H1 (cell line): ENCODE measurements around the gene RHBDL2. TPM values are rescaled to one million over a fixed set of nuclear protein-coding genes. Genes with fewer than 3 reads are reported as not detected.

Experiments
- CTCF ChIA-PET: fragments of 300-600 bp; sonication (Branson Sonifier 250); formaldehyde crosslinking; loops from one replicate; lab custom pipeline; 2021; ENCODE audit not compliant: partially characterized antibody; lab: Charles Lee
- POLR2A ChIA-PET: fragments of 300-600 bp; sonication (Branson Sonifier 250); formaldehyde crosslinking; loops from one replicate; lab custom pipeline; 2021; ENCODE audit warnings: inconsistent platforms; ENCODE audit not compliant: partially characterized antibody; lab: Charles Lee
- DNase-seq, 2 experiments: peaks; one replicate each; pipeline versions ENCODE4 v3.0.0 to v3.0.0-alpha.2; 2010 to 2022; ENCODE audit warnings: low spot score in 2 of 2, low read depth in 1 of 2, mixed read lengths in 1 of 2
- FAIRE-seq: peaks from 2 replicates; lab custom pipeline; 2011; peaks lifted over from hg19 to GRCh38; lab: Jason Lieb, UNC
- H2AFZ ChIP-seq: 2 replicates; pipeline ENCODE4 v1.8.1; 2012; ENCODE audit warnings: low read length, inconsistent platforms
- H2AK5ac ChIP-seq: 2 replicates; pipeline ENCODE4 v1.6.1; 2013; ENCODE audit warnings: low read depth, low read length
- H2BK120ac ChIP-seq: replicated peaks from 2 replicates; pipeline ENCODE3; 2013; ENCODE audit warnings: low read depth, low read length, inconsistent platforms
- H2BK12ac ChIP-seq: 2 replicates; pipeline ENCODE4 v1.6.1; 2013; ENCODE audit warnings: low read depth, low read length
- H2BK15ac ChIP-seq: 2 replicates; pipeline ENCODE4 v1.6.1; 2013; ENCODE audit warnings: low read length
- H2BK20ac ChIP-seq: 2 replicates; pipeline ENCODE4 v1.6.1; 2013; ENCODE audit warnings: low read length
- H2BK5ac ChIP-seq: 2 replicates; pipeline ENCODE4 v1.6.1; 2013; ENCODE audit warnings: low read depth, low read length
- H3K14ac ChIP-seq: 2 replicates; pipeline ENCODE4 v1.6.1; 2013; ENCODE audit warnings: inconsistent platforms; ENCODE audit not compliant: insufficient read length
- H3K18ac ChIP-seq: 2 replicates; pipeline ENCODE4 v1.6.1; 2013; ENCODE audit warnings: low read length; ENCODE audit errors: extremely low read depth
- H3K23ac ChIP-seq: 2 replicates; pipeline ENCODE4 v1.6.1; 2013; ENCODE audit warnings: inconsistent platforms; ENCODE audit not compliant: insufficient read length
- H3K23me2 ChIP-seq: 2 replicates; pipeline ENCODE4 v1.6.1; 2013; ENCODE audit warnings: low read depth, low read length
- H3K27ac ChIP-seq: 2 replicates; pipeline ENCODE4 v1.6.1; 2011; ENCODE audit warnings: low read depth, low read length, inconsistent platforms
- H3K27me3 ChIP-seq, 4 experiments: replicated peaks in 1 of 4; 1 replicate in 1 of 4; 2 replicates in 3 of 4; pipeline versions ENCODE4 v1.6.1 to v1.8.1; 2011 to 2013; ENCODE audit warnings: low read length in 3 of 4, mild to moderate bottlenecking in 3 of 4, inconsistent platforms in 2 of 4, mixed read lengths in 2 of 4, moderate library complexity in 1 of 4; ENCODE audit not compliant: control insufficient read depth in 3 of 4, insufficient read depth in 3 of 4; ENCODE audit errors: extremely low read depth in 1 of 4
- H3K36me3 ChIP-seq, 4 experiments: 2 replicates each; pipeline versions ENCODE4 v1.6.1 to v1.8.1; 2011 to 2013; ENCODE audit warnings: mild to moderate bottlenecking in 4 of 4, low read length in 3 of 4, moderate library complexity in 2 of 4, control low read depth in 1 of 4, inconsistent platforms in 1 of 4; ENCODE audit not compliant: insufficient read depth in 4 of 4, control insufficient read depth in 2 of 4
- H3K4ac ChIP-seq: replicated peaks from 2 replicates; pipeline ENCODE3; 2013; ENCODE audit warnings: low read length, low read depth, mixed read lengths, inconsistent platforms; ENCODE audit not compliant: insufficient read length
- H3K4me1 ChIP-seq, 4 experiments: replicated peaks in 1 of 4; 1 replicate in 1 of 4; 2 replicates in 3 of 4; pipeline versions ENCODE4 v1.6.1 to v1.8.1; 2011 to 2013; ENCODE audit warnings: low read length in 3 of 4, inconsistent platforms in 2 of 4, mixed read lengths in 1 of 4; ENCODE audit not compliant: insufficient read depth in 4 of 4, control insufficient read depth in 3 of 4
- H3K4me2 ChIP-seq, 2 experiments: 2 replicates each; pipeline versions ENCODE4 v1.6.1 to v1.8.1; 2011 to 2013; ENCODE audit warnings: low read depth in 2 of 2, low read length in 2 of 2, control low read depth in 1 of 2, inconsistent platforms in 1 of 2, mild to moderate bottlenecking in 1 of 2; ENCODE audit not compliant: insufficient read depth in 1 of 2
- H3K4me3 ChIP-seq, 4 experiments: fragments of 200-600, 300-600 bp in 1 of 4; sonication (generic), shearing (Covaris generic), sonication (Bioruptor Twin) in 1 of 4; 2 replicates each; pipeline versions ENCODE4 v1.5.1 to v1.8.1; 2011 to 2016; ENCODE audit warnings: low read length in 4 of 4, low read depth in 3 of 4, control low read depth in 2 of 4, inconsistent platforms in 2 of 4, mild to moderate bottlenecking in 2 of 4, mixed read lengths in 1 of 4, moderate library complexity in 1 of 4; ENCODE audit not compliant: insufficient read depth in 2 of 4; ENCODE audit errors: extremely low read depth in 1 of 4
- H3K56ac ChIP-seq: replicated peaks from 2 replicates; pipeline ENCODE3; 2013; ENCODE audit warnings: low read depth, mild to moderate bottlenecking, mixed read lengths, low read length, inconsistent platforms; ENCODE audit not compliant: insufficient read length
- H3K79me1 ChIP-seq: 2 replicates; pipeline ENCODE4 v1.6.1; 2013; ENCODE audit warnings: low read depth, low read length, control low read depth
- H3K79me2 ChIP-seq, 2 experiments: 2 replicates each; pipeline versions ENCODE4 v1.6.1 to v1.8.1; 2012 to 2013; ENCODE audit warnings: low read length in 2 of 2, mild to moderate bottlenecking in 2 of 2, inconsistent platforms in 1 of 2; ENCODE audit not compliant: insufficient read depth in 2 of 2, control insufficient read depth in 1 of 2
- H3K9ac ChIP-seq, 4 experiments: replicated peaks in 1 of 4; 1 replicate in 1 of 4; 2 replicates in 3 of 4; pipeline versions ENCODE4 v1.6.1 to v1.8.1; 2011 to 2013; ENCODE audit warnings: low read depth in 3 of 4, low read length in 3 of 4, control low read depth in 2 of 4, mild to moderate bottlenecking in 2 of 4, moderate library complexity in 2 of 4, inconsistent platforms in 1 of 4; ENCODE audit errors: extremely low read depth in 1 of 4
- H3K9me3 ChIP-seq, 2 experiments: 2 replicates each; pipeline versions ENCODE4 v1.6.1 to v1.8.1; 2012 to 2013; ENCODE audit warnings: mild to moderate bottlenecking in 2 of 2, moderate library complexity in 2 of 2, control low read depth in 1 of 2, inconsistent platforms in 1 of 2, low read depth in 1 of 2, low read length in 1 of 2, mixed read lengths in 1 of 2; ENCODE audit not compliant: insufficient read depth in 2 of 2
- H4K20me1 ChIP-seq, 2 experiments: replicated peaks in 1 of 2; 2 replicates each; pipeline versions ENCODE3 to v1.8.1; 2011 to 2013; ENCODE audit warnings: inconsistent platforms in 2 of 2, low read length in 2 of 2, mild to moderate bottlenecking in 1 of 2; ENCODE audit not compliant: insufficient read depth in 2 of 2, control insufficient read depth in 1 of 2
- H4K5ac ChIP-seq: 2 replicates; pipeline ENCODE4 v1.6.1; 2013; ENCODE audit warnings: low read length, low read depth, mixed read lengths, inconsistent platforms; ENCODE audit not compliant: insufficient read length
- H4K8ac ChIP-seq: 2 replicates; pipeline ENCODE4 v1.8.0; 2013; ENCODE audit warnings: mild to moderate bottlenecking, moderate library complexity, low read length, inconsistent platforms; ENCODE audit not compliant: insufficient read depth; ENCODE audit errors: extremely low read depth
- H4K91ac ChIP-seq: replicated peaks from 2 replicates; pipeline ENCODE3; 2013; ENCODE audit warnings: low read length, mixed read lengths, inconsistent platforms; ENCODE audit not compliant: insufficient read length
- CEBPB ChIP-seq: IDR thresholded peaks from 2 replicates; pipeline ENCODE4 v1.6.1; 2012; ENCODE audit warnings: low read depth, low read length
- JUND ChIP-seq: IDR thresholded peaks from 2 replicates; pipeline ENCODE4 v1.6.1; 2011; ENCODE audit warnings: mild to moderate bottlenecking, improper control_type of control experiment, low read length
- WGBS, 2 experiments: shearing (Covaris generic) in 1 of 2; methylation state at CpG; one replicate each; pipeline versions ENCODE4 v1.1.6 to v1.1.7; 2013 to 2015; ENCODE audit warnings: low lambda C conversion rate in 2 of 2, mixed read lengths in 2 of 2, inconsistent platforms in 1 of 2, low coverage in 1 of 2, missing lambda C conversion rate in 1 of 2; ENCODE audit not compliant: insufficient replicate concordance in 2 of 2, insufficient coverage in 1 of 2, insufficient read length in 1 of 2; ENCODE audit errors: extremely low coverage in 1 of 2, missing lambda C conversion rate in 1 of 2; 5-methylcytosine and 5-hydroxymethylcytosine counted together
- polyA plus RNA-seq, 7 experiments: library from polyadenylated mRNA; depleted of rRNA in 3 of 7; stranded (reverse) in 5 of 7; unstranded in 2 of 7; fragments of >200 nt in 5 of 7; fragments of 200-250 nt in 2 of 7; gene quantifications; 1 replicate in 5 of 7; 2 replicates in 1 of 7; 4 replicates in 1 of 7; pipeline versions ENCODE4 v1.2.1 to v1.2.3, GENCODE V29; 2011 to 2013; ENCODE audit warnings: missing spikeins in 2 of 7, mixed read lengths in 2 of 7
- total RNA-seq: library from RNA; stranded (reverse); fragmentation: NEBNext Ultra II Directional; extraction: Animal tissue kit (Norgen Biotek cat#: 25700); gene quantifications from 2 replicates; pipeline ENCODE4 v1.2.1, GENCODE V29; 2021

The RHBDL2 gene
- total and polyA plus RNA-seq, 2 of the 8 experiments (the other 6 are each of a cell fraction or from before 2014, with no cell fraction given) = 0.42 to 0.84 TPM

GRCh38 chr1:38962560-38962959 is 20.9 kb upstream of the RHBDL2 start:
- POLR2A ChIA-PET = no interaction called here
- H3K4me1 ChIP-seq = no peaks in the 10 kb centered on the region
- H3K4me2 ChIP-seq = no peak overlapping the region

More at GRCh38 chr1:38962560-38962959, 20.9 kb upstream of the RHBDL2 start:
- Histone ChIP-seq H4K8ac (no peak overlapping the region), H2BK12ac (no peak overlapping the region), H2BK5ac (no peak overlapping the region), H2BK20ac (no peak overlapping the region), H3K27me3 (no peaks in the 10 kb centered on the region), H4K20me1 (peaks cover 0 to 1% of the 10 kb centered on the region in 2 experiments), H2BK120ac (no peak overlapping the region), H3K79me1 (no peaks in the 10 kb centered on the region), H2AFZ (0 out of 2 replicates have a peak overlapping the region, but pooled peaks have one; percentile 9), H3K23me2 (no peaks in the 10 kb centered on the region), H3K4ac (no peak overlapping the region), H3K27ac (no peak overlapping the region), H2AK5ac (no peak overlapping the region), H3K9me3 (no peaks in the 10 kb centered on the region), H2BK15ac (no peak overlapping the region), H3K18ac (no peak overlapping the region), H3K36me3 (no peaks in the 10 kb centered on the region), H4K91ac (no peak overlapping the region), H3K56ac (no peak overlapping the region), H3K79me2 (no peaks in the 10 kb centered on the region), H3K9ac (no peak overlapping the region), H3K23ac (no peak overlapping the region), H4K5ac (no peak overlapping the region), H3K4me3 (no peak overlapping the region), H3K14ac (no peak overlapping the region)
- CTCF ChIA-PET = no interaction called here
- 92% methylated on average over 7 of the region's 7 CpGs; no CpG with 5 or more reads in 1 of the 2 experiments for WGBS, 2 experiments
- FAIRE-seq = no peak
- TF ChIP-seq CEBPB (peak; percentile 70; the same call in 1 of the 2 replicates), JUND (no peak)
- no peak for DNase-seq
